OCI-LY1 (cell line): ENCODE data around the gene GRK1.

Experiments
- H2AFZ ChIP-seq: fragments of 200-600 bp; sonication (generic), shearing (Covaris generic); 2 replicates; pipeline ENCODE4 v1.6.0; 2014; ENCODE audit warnings: antibody characterized with exemption, mild to moderate bottlenecking, low read length
- H3F3A ChIP-seq: fragments of 200-600 bp; sonication (generic), shearing (Covaris generic); 2 replicates; pipeline ENCODE4 v1.6.0; 2014; ENCODE audit warnings: mild to moderate bottlenecking, antibody characterized with exemption, low read length, moderate library complexity; ENCODE audit not compliant: insufficient read depth
- H3K27ac ChIP-seq: fragments of 200-600 bp; sonication (generic); 2 replicates; pipeline ENCODE4 v1.5.1; 2014; ENCODE audit warnings: low read length, mixed run types, mild to moderate bottlenecking, low read depth; ENCODE audit not compliant: poor library complexity, severe bottlenecking
- H3K27me3 ChIP-seq: fragments of 200-600 bp; sonication (generic); 2 replicates; pipeline ENCODE4 v1.6.0; 2014; ENCODE audit warnings: antibody characterized with exemption, mild to moderate bottlenecking, low read length, moderate library complexity; ENCODE audit not compliant: insufficient read depth
- H3K36me3 ChIP-seq: fragments of 200-600 bp; sonication (generic); 2 replicates; pipeline ENCODE4 v1.6.1; 2014; ENCODE audit warnings: mild to moderate bottlenecking, antibody characterized with exemption, low read length, moderate library complexity, mixed read lengths; ENCODE audit not compliant: insufficient read depth
- H3K4me1 ChIP-seq: fragments of 200-600 bp; sonication (generic); 2 replicates; pipeline ENCODE4 v1.5.1; 2014; ENCODE audit warnings: mild to moderate bottlenecking, low read length, moderate library complexity; ENCODE audit not compliant: insufficient read depth, severe bottlenecking
- H3K4me2 ChIP-seq: fragments of 200-600 bp; sonication (generic), shearing (Covaris generic); 2 replicates; pipeline ENCODE4 v1.6.1; 2014; ENCODE audit warnings: low read length
- H3K4me3 ChIP-seq: fragments of 200-600 bp; sonication (generic); 2 replicates; pipeline ENCODE4 v1.5.1; 2014; ENCODE audit warnings: low read length, low read depth, mild to moderate bottlenecking, mixed read lengths; ENCODE audit not compliant: poor library complexity, severe bottlenecking
- H3K79me2 ChIP-seq: fragments of 200-600 bp; shearing (Covaris generic); 2 replicates; pipeline ENCODE4 v1.6.1; 2016; ENCODE audit warnings: mixed run types, low read length, mixed read lengths; ENCODE audit not compliant: insufficient read depth
- H3K9ac ChIP-seq: fragments of 200-600 bp; sonication (generic), shearing (Covaris generic); 2 replicates; pipeline ENCODE4 v1.6.1; 2014; ENCODE audit warnings: mild to moderate bottlenecking, low read length, mixed read lengths
- H3K9me2 ChIP-seq: fragments of 200-600 bp; sonication (generic), shearing (Covaris generic); 2 replicates; pipeline ENCODE4 v1.6.1; 2014; ENCODE audit warnings: low read depth, mild to moderate bottlenecking, low read length, mixed read lengths
- H3K9me3 ChIP-seq: fragments of 200-600 bp; shearing (Covaris generic); 2 replicates; pipeline ENCODE4 v1.6.1; 2014; ENCODE audit warnings: low read length, mixed read lengths
- H4K20me1 ChIP-seq: fragments of 200-600 bp; sonication (generic), shearing (Covaris generic); 2 replicates; pipeline ENCODE4 v1.6.0; 2016; ENCODE audit warnings: mild to moderate bottlenecking, low read length; ENCODE audit not compliant: insufficient read depth
- EZH2 ChIP-seq: fragments of 200-600 bp; sonication (generic), shearing (Covaris generic); IDR thresholded peaks from 2 replicates; pipeline ENCODE4 v1.8.0; 2017; ENCODE audit warnings: borderline replicate concordance, mixed run types, mild to moderate bottlenecking, antibody characterized with exemption, low read length, moderate library complexity, mixed read lengths
- TF ChIP-seq, protein P1 (sequence below): fragments of 200-600 bp; sonication (generic), shearing (Covaris generic); IDR thresholded peaks from 2 replicates; pipeline ENCODE4 v1.5.1; 2017; ENCODE audit warnings: mild to moderate bottlenecking, antibody characterized with exemption, low read length, moderate library complexity, mixed read lengths

The GRK1 gene

DNA sequence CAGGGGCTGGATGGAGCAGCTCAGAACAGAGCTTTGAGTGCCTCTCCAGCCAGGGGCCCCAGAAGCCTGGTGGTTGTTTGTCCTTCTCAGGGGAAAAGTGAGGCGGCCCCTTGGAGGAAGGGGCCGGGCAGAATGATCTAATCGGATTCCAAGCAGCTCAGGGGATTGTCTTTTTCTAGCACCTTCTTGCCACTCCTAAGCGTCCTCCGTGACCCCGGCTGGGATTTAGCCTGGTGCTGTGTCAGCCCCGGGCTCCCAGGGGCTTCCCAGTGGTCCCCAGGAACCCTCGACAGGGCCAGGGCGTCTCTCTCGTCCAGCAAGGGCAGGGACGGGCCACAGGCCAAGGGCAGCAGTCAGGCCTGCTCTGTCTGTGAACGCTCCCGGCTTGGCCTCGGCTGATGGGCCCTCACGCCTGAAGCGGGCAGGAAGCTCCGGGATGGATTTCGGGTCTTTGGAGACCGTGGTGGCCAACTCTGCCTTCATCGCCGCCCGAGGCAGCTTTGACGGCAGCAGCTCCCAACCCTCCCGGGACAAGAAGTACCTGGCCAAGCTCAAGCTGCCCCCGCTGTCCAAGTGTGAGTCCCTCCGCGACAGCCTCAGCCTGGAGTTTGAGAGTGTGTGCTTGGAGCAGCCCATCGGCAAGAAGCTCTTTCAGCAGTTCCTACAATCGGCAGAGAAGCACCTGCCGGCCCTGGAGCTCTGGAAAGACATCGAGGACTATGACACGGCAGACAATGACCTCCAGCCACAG is at the start of gene GRK1:
Gene GRK1, plus strand, starts transcription at position 269 of the 751 bp plus-strand sequence. Its CDS starts 168 bp downstream, at position 437.
- no peaks in the 10 kb centered on the region for H4K20me1 ChIP-seq
- no peaks in the 10 kb centered on the region for H3K4me1 ChIP-seq
- no peaks in the 10 kb centered on the region for H3F3A ChIP-seq
- no peaks in the 10 kb centered on the region; the same call in 1 of the 2 replicates for H3K27me3 ChIP-seq
- H3K9me3 ChIP-seq: peaks cover 4% of the 10 kb centered on the region; the same call in 1 of the 2 replicates
- no peaks in the 10 kb centered on the region for H3K36me3 ChIP-seq
- H3K4me3 ChIP-seq: no peak within 1 kb of the TSS
- no peaks in the 10 kb centered on the region for H3K79me2 ChIP-seq
- no peak within 1 kb of the TSS for H2AFZ ChIP-seq
- no peak within 1 kb of the TSS for H3K27ac ChIP-seq
- no peak within 1 kb of the TSS for H3K9ac ChIP-seq
- no peak for TF ChIP-seq EZH2
- TF ChIP-seq, protein P1, sequence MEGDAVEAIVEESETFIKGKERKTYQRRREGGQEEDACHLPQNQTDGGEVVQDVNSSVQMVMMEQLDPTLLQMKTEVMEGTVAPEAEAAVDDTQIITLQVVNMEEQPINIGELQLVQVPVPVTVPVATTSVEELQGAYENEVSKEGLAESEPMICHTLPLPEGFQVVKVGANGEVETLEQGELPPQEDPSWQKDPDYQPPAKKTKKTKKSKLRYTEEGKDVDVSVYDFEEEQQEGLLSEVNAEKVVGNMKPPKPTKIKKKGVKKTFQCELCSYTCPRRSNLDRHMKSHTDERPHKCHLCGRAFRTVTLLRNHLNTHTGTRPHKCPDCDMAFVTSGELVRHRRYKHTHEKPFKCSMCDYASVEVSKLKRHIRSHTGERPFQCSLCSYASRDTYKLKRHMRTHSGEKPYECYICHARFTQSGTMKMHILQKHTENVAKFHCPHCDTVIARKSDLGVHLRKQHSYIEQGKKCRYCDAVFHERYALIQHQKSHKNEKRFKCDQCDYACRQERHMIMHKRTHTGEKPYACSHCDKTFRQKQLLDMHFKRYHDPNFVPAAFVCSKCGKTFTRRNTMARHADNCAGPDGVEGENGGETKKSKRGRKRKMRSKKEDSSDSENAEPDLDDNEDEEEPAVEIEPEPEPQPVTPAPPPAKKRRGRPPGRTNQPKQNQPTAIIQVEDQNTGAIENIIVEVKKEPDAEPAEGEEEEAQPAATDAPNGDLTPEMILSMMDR: no peak
- H3K4me2 ChIP-seq: no peak within 1 kb of the TSS
- no peaks in the 10 kb centered on the region for H3K9me2 ChIP-seq

DNA sequence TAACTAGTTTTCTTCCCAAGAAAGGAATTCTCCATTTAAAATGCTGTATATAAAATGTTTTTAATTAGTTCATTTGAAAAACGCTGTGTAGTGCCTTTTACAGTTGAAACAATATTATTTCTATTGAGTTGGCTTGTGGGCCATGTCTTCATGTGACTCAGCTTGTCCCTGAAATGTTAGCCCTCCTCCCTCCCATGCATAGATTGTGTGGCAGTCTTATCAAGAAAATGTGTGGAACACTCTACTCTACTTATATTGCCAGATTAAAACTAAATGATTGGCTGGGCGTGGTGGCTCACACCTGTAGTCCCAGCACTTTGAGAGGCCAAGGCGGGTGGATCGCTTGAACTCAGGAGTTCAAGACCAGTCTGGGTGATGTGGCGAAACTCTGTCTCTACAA is 49.1 kb upstream of the GRK1 start:
- TF ChIP-seq, protein P1: no peak
- TF ChIP-seq EZH2: no peak
- Histone ChIP-seq H3F3A (no peaks in the 10 kb centered on the region), H3K4me3 (no peak overlapping the region), H3K4me2 (no peak overlapping the region), H3K36me3 (peaks cover 96% of the 10 kb centered on the region), H3K27ac (no peak overlapping the region), H3K9me3 (no peaks in the 10 kb centered on the region), H3K9ac (no peak overlapping the region), H4K20me1 (no peaks in the 10 kb centered on the region), H2AFZ (no peak overlapping the region), H3K4me1 (no peaks in the 10 kb centered on the region), H3K79me2 (peaks cover 64% of the 10 kb centered on the region), H3K27me3 (no peaks in the 10 kb centered on the region), H3K9me2 (no peaks in the 10 kb centered on the region)

DNA sequence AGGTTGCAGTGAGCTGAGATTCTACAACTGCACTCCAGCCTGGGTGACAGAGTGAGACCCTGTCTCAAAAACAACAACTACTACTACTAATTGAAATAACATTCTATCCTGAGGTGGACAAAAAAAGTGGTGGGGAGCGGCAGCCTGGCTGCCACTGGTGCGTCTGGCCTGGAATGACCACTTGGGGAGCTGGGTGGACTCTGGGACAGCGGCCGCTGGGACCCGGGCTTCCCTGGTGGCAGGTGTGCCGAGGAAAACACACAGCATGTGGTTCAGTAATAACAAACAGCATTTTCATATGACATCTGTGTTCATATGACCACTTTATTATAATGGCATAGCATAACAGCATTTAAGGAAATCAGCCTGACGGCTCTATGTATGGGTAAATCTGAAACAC is 48.6 kb upstream of the GRK1 start:
- Histone ChIP-seq H3K9me3 (no peaks in the 10 kb centered on the region), H3K36me3 (peaks cover 96% of the 10 kb centered on the region), H3K27me3 (no peaks in the 10 kb centered on the region), H3F3A (no peaks in the 10 kb centered on the region), H3K4me2 (no peak overlapping the region), H4K20me1 (no peaks in the 10 kb centered on the region), H3K4me3 (no peak overlapping the region), H2AFZ (no peak overlapping the region), H3K4me1 (no peaks in the 10 kb centered on the region), H3K79me2 (peaks cover 60% of the 10 kb centered on the region), H3K9ac (no peak overlapping the region), H3K9me2 (no peaks in the 10 kb centered on the region), H3K27ac (no peak overlapping the region)
- TF ChIP-seq, protein P1: no peak
- TF ChIP-seq EZH2: no peak
